ENCODE measurements around the gene EFR3B. TPM values are rescaled to one million over a fixed set of nuclear protein-coding genes. Genes with fewer than 3 reads are reported as not detected.

The EFR3B gene
- polyA plus RNA-seq, 3 donors = not detected

DNA sequence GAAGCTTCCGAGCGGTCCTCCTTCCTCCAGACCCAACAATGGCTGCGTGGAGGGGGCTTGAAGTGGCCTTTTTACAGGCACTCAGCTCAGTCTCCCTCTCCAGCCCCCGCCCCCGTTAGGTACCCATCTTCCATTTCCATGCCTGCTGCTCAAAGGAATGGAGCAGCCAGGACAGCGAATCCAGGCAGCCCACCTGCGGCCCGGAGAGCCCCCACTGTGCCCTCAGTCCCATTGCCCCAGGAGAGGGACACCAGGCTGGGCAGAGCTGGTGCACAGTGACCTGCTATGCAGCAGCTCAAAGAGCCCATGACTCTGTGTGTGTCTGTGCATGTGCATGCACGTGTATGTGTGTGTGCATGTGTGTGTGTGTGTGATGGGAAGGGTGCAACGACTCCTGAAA lies 137.1 kb downstream of the EFR3B start:
- TF ChIP-seq CTCF (IDR thresholded peaks at IDR 0.05) = no peak
- Histone ChIP-seq H3K9me3 (replicated peaks in 1 of 2; ENCODE audit: control insufficient read depth in 1 of 2, insufficient read depth in 1 of 2, low read length in 2 of 2) (no peaks in the 10 kb centered on the region), H2AFZ (ENCODE audit: insufficient read depth, low read depth, low read length, poor library complexity, severe bottlenecking) (no peak overlapping the region), H3K4me2 (replicated peaks; ENCODE audit: extremely low read depth, low read length, poor library complexity, severe bottlenecking) (no peak overlapping the region), H4K20me1 (ENCODE audit: insufficient read depth, low read length) (no peaks in the 10 kb centered on the region), H3K4me1 (ENCODE audit: control insufficient read depth in 1 of 2, insufficient read depth in 2 of 2, low read length in 2 of 2) (no peaks in the 10 kb centered on the region), H3K27me3 (ENCODE audit: control insufficient read depth in 2 of 2, insufficient read depth in 2 of 2, low read length in 2 of 2) (no peaks in the 10 kb centered on the region), H3K27ac (ENCODE audit: low read depth in 1 of 2, low read length in 2 of 2) (no peak overlapping the region), H3K79me2 (ENCODE audit: insufficient read depth, low read length) (no peaks in the 10 kb centered on the region), H3K4me3 (replicated peaks in 1 of 3; ENCODE audit: low read depth in 2 of 3, low read length in 3 of 3) (no peak overlapping the region), H3K9ac (ENCODE audit: insufficient read depth, low read length, poor library complexity, severe bottlenecking) (no peak overlapping the region), H3K36me3 (replicated peaks in 1 of 2; ENCODE audit: control insufficient read depth in 1 of 2, insufficient read depth in 2 of 2, low read length in 2 of 2) (no peaks in the 10 kb centered on the region)
- no peak overlapping the region for H3K4me3 Mint-ChIP-seq
- peaks cover 7% of the 10 kb centered on the region for H3K4me1 Mint-ChIP-seq
- H3K27me3 Mint-ChIP-seq (ENCODE audit: low read depth in 3 of 3) = peaks cover 6 to 15% (median 8%) of the 10 kb centered on the region in 3 donors
- H3K27ac Mint-ChIP-seq = peak overlapping the region in 1 of 7 donors; percentile 62
- 100% methylated on average over 3 of the region's 10 CpGs for WGBS (ENCODE audit: insufficient coverage)
- no peak for DNase-seq
- intact Hi-C loops (cut with micrococcal nuclease) = no loop called here
- H3K9me3 Mint-ChIP-seq = peaks cover 0 to 12% (median 3%) of the 10 kb centered on the region in 7 donors
- no peaks in the 10 kb centered on the region for H3K36me3 Mint-ChIP-seq

GRCh38 chr2:25184254-25184653 lies 142.4 kb downstream of the EFR3B start:
- Mint-ChIP-seq H3K4me1 (no peaks in the 10 kb centered on the region), H3K27ac (no peak overlapping the region), H3K9me3 (peaks cover 0 to 8% (median 0%) of the 10 kb centered on the region in 7 donors), H3K36me3 (no peaks in the 10 kb centered on the region), H3K27me3 (ENCODE audit: low read depth in 3 of 3) (peaks cover 1 to 10% (median 1%) of the 10 kb centered on the region in 3 donors), H3K4me3 (no peak overlapping the region)
- Histone ChIP-seq H3K27me3 (ENCODE audit: control insufficient read depth in 2 of 2, insufficient read depth in 2 of 2, low read length in 2 of 2) (no peaks in the 10 kb centered on the region), H3K4me2 (replicated peaks; ENCODE audit: extremely low read depth, low read length, poor library complexity, severe bottlenecking) (no peak overlapping the region), H3K4me3 (replicated peaks in 1 of 3; ENCODE audit: low read depth in 2 of 3, low read length in 3 of 3) (no peak overlapping the region), H3K36me3 (replicated peaks in 1 of 2; ENCODE audit: control insufficient read depth in 1 of 2, insufficient read depth in 2 of 2, low read length in 2 of 2) (no peaks in the 10 kb centered on the region), H4K20me1 (ENCODE audit: insufficient read depth, low read length) (no peaks in the 10 kb centered on the region), H3K9ac (ENCODE audit: insufficient read depth, low read length, poor library complexity, severe bottlenecking) (no peak overlapping the region), H3K9me3 (replicated peaks in 1 of 2; ENCODE audit: control insufficient read depth in 1 of 2, insufficient read depth in 1 of 2, low read length in 2 of 2) (no peaks in the 10 kb centered on the region), H3K79me2 (ENCODE audit: insufficient read depth, low read length) (no peaks in the 10 kb centered on the region), H2AFZ (ENCODE audit: insufficient read depth, low read depth, low read length, poor library complexity, severe bottlenecking) (no peak overlapping the region), H3K4me1 (ENCODE audit: control insufficient read depth in 1 of 2, insufficient read depth in 2 of 2, low read length in 2 of 2) (no peaks in the 10 kb centered on the region), H3K27ac (ENCODE audit: low read depth in 1 of 2, low read length in 2 of 2) (no peak overlapping the region)
- no peak for TF ChIP-seq CTCF (IDR thresholded peaks at IDR 0.05)
- no peak for DNase-seq
- WGBS (ENCODE audit: insufficient coverage) = 84% methylated on average over 4 of the region's 5 CpGs
- intact Hi-C loops (cut with micrococcal nuclease) = no loop called here
